Measurements from ENCODE around the gene PARP1.
A peak's percentile ranks its signal among the peaks of the same experiment; 100 is the strongest.

The PARP1 gene

DNA sequence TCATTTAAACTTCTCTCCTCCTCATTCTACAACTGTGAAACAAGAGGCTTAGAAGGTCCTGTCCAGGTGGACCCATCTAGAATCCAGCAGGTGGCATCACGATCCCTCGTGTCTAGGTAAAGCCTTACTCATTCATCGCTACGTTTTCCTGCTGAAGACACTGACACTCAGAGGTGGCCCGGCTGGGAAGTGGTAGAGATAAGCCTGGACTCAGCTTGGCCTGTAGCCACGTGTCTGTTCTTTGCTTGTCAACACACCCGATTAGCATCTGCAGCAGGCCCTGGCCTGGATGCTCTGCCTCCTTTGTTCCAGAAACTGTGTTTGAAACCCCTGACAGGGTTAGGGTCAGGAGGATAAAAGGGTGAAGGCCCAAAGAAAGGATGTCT is 43.4 kb downstream of the PARP1 start:
- peak; percentile 1 for TF ChIP-seq CTCF (IDR thresholded peaks at IDR 0.05; ENCODE audit: low read depth, low read length, missing control alignments)
- no peak overlapping the region for H3K4me3 ChIP-seq (replicated peaks; ENCODE audit: low read depth, low read length)
- DNase-seq (ENCODE audit: extremely low read depth, low read depth): no peak

DNA sequence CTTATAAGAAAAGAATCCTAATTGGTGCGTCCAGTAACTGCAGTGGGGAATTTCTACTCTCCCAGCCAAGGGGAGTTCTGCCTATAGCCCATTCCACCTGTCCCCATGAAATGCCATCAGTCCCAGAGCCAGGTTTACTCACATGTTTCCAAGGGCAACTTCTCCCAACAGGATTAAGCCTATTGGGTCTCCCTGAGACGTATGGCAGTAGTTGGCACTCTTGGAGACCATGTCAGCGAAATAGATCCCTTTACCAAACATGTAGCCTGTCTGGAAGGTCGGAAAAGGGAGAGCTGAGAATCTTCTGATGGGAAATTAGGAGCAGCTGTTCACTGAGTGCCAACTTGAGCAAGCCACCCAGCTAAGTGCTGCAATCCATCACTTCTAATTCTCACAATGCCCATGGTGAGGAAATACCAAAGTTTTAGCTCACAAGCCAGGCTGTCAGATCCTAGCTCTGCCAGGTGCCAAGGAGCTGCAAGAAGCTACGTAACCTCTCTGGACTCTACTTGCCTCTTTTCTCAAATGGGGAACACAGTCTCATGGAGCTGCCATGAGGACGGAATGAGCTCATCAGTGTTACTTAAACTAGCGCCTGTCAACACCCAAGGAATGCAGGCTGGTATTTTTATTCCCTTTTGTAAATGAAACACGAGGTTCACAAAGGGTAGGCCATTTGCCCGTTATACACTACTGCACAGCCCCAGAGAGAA is 43.9 kb downstream of the PARP1 start:
- no peak for DNase-seq (ENCODE audit: extremely low read depth, low read depth)
- no peak for TF ChIP-seq CTCF (IDR thresholded peaks at IDR 0.05; ENCODE audit: low read depth, low read length, missing control alignments)

GRCh38 chr1:226362891-226363447 is 44.9 kb downstream of the PARP1 start:
- no peak for TF ChIP-seq CTCF (IDR thresholded peaks at IDR 0.05; ENCODE audit: low read depth, low read length, missing control alignments)
- DNase-seq (ENCODE audit: extremely low read depth, low read depth): no peak
- no peak overlapping the region for H3K4me3 ChIP-seq (replicated peaks; ENCODE audit: low read depth, low read length)

More for the DNA sequence above, 43.9 kb downstream of the PARP1 start:
- H3K4me3 ChIP-seq (replicated peaks; ENCODE audit: low read depth, low read length): no peak overlapping the region

- H3K4me3 ChIP-seq (replicated peaks; ENCODE audit: low read depth, low read length): no peak overlapping the region
- no peak for DNase-seq (ENCODE audit: extremely low read depth, low read depth)
- no peak for TF ChIP-seq CTCF (IDR thresholded peaks at IDR 0.05; ENCODE audit: low read depth, low read length, missing control alignments)
Observed at GRCh38 chr1:226362361-226362760, 45.5 kb downstream of the PARP1 start.

DNA sequence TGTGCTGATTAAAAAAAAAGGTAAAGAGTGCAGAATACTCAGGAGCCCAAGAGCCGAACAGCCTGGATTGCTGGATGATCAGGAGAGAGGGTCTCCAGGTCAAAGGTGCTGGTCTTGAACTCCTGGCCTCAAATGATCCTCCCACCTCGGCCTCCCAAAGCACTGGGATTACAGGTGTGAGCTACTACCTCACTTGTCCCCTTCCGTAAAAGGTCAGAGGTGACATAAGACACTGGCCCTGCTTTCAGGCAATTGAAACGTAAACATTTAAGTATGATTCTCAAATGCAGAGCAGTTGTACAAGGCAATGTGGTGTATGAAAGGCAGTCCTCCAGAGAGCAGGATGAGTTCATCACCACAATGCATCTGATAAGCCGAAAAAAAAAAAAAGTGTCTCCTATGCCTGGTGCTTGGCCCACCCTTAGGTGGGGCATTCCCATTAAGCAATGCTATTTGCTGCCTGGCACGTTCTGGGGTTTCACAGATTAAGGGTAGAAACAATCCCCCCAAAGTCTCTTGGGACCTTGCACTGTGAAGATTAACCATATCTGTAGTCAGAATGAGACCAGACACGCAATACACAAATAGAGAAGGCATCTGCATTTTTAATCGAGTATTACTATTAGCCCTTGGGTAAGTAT is 47.7 kb downstream of the PARP1 start:
- no peak for TF ChIP-seq CTCF (IDR thresholded peaks at IDR 0.05; ENCODE audit: low read depth, low read length, missing control alignments)
- no peak overlapping the region for H3K4me3 ChIP-seq (replicated peaks; ENCODE audit: low read depth, low read length)
- no peak for DNase-seq (ENCODE audit: extremely low read depth, low read depth)

DNA sequence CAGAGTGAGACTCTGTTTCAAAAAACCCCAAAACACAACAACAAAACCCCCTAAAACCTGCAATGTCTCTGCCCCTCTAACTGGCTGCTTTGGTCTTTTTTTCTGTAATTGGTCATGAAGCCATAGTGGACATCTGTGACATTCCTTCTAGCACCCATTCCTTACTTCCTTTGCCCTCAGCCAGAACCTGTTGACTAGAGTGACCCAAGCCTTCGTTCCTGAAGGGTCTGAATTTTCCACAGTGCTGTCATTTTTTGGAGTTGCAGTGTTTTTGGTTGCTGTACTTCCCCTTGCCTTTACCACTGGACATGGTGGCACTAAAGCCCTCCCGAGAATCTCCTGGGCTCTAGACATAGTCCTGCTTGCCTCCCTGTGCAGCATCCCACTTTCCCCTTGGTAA is 50.5 kb downstream of the PARP1 start:
- no peak for TF ChIP-seq CTCF (IDR thresholded peaks at IDR 0.05; ENCODE audit: low read depth, low read length, missing control alignments)
- no peak for DNase-seq (ENCODE audit: extremely low read depth, low read depth)
- no peak overlapping the region for H3K4me3 ChIP-seq (replicated peaks; ENCODE audit: low read depth, low read length)
